ENCODE data around the gene IQCN. TPM values are rescaled to one million over a fixed set of nuclear protein-coding genes. Genes with fewer than 3 reads are reported as not detected.

IQCN gene
- total RNA-seq, 4 donors from 2014 or later, result 5.7 to 17.0 (median 8.9) TPM

DNA sequence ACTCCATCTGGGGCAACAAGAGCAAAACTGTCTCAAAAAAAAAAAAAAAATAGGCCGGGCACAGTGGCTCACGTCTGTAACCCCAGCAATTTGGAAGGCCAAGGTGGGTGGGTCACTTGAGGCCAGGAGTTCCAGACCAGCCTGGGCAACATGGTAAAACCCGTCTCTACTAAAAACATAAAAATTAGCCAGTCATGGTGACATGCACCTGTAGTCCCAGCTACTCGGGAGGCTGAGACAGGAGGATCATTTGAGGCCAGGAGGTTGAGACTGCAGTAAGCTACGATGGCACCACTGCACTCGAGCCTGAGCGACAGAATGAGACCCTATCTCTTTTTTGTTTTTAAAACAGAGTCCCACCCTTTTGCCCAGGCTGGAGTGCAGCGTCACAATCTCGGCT, 3.9 kb downstream of the IQCN start:
- no peak for TF ChIP-seq POLR2A (IDR thresholded peaks at IDR 0.05)
- TF ChIP-seq, protein P1, sequence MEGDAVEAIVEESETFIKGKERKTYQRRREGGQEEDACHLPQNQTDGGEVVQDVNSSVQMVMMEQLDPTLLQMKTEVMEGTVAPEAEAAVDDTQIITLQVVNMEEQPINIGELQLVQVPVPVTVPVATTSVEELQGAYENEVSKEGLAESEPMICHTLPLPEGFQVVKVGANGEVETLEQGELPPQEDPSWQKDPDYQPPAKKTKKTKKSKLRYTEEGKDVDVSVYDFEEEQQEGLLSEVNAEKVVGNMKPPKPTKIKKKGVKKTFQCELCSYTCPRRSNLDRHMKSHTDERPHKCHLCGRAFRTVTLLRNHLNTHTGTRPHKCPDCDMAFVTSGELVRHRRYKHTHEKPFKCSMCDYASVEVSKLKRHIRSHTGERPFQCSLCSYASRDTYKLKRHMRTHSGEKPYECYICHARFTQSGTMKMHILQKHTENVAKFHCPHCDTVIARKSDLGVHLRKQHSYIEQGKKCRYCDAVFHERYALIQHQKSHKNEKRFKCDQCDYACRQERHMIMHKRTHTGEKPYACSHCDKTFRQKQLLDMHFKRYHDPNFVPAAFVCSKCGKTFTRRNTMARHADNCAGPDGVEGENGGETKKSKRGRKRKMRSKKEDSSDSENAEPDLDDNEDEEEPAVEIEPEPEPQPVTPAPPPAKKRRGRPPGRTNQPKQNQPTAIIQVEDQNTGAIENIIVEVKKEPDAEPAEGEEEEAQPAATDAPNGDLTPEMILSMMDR (IDR thresholded peaks at IDR 0.05), result no peak
- 92 to 94% methylated on average over 9 of the region's 9 CpGs for WGBS, 2 donors
- Histone ChIP-seq H3K27me3 (no peaks in the 10 kb centered on the region), H3K9me3 (no peaks in the 10 kb centered on the region), H3K36me3 (peaks cover 19 to 21% of the 10 kb centered on the region in 2 donors), H3K4me1 (peaks cover 13 to 14% of the 10 kb centered on the region in 2 donors), H3K27ac (no peak overlapping the region), H3K4me3 (replicated peaks in 1 of 3) (no peak overlapping the region)
- no peak for DNase-seq
- intact Hi-C loops (cut with DNase I), result no loop called here

DNA sequence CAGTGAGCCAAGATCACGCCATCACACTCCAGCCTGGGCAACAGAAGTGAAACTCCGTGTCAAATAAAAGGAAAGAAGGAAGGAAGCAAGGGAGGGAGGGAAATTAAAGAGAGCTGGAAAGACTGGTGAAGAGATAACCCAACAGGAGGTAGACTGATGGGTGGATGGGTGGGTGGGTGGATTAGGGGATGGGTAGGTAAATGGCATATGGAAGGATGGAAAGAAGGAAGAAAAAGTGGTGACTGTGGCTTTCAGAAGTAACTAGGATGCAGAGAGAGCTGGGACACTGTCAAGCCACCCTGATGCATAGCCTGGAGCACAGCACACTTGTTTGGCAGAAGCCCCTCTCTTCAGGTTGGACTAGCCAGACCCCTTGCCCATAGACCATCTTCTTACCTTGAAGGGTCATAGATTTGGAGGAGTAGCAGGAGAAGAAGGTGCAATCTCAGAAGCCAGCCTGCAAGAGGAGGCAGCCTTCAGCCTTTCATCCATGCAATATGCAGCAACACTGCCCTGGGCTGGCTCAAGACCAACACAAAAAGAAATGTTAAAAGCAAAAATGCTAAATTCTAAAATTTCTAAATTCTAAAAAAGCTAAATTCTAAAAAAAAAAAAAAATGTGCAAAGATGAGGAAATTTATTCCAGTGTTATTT, 5.1 kb downstream of the IQCN start:
- H3K36me3 ChIP-seq, result peaks cover 26 to 32% of the 10 kb centered on the region in 2 donors
- intact Hi-C loops (cut with DNase I), result no loop called here
- no peak overlapping the region for H3K27ac ChIP-seq
- H3K4me3 ChIP-seq (replicated peaks in 1 of 3), result no peak overlapping the region
- H3K27me3 ChIP-seq, result no peaks in the 10 kb centered on the region
- H3K9me3 ChIP-seq, result no peaks in the 10 kb centered on the region
- DNase-seq, result no peak
- peaks cover 1 to 2% of the 10 kb centered on the region in 2 donors for H3K4me1 ChIP-seq
- 78 to 93% methylated on average over 2 of the region's 2 CpGs for WGBS, 2 donors
- TF ChIP-seq, protein P1 (IDR thresholded peaks at IDR 0.05), result no peak

DNA sequence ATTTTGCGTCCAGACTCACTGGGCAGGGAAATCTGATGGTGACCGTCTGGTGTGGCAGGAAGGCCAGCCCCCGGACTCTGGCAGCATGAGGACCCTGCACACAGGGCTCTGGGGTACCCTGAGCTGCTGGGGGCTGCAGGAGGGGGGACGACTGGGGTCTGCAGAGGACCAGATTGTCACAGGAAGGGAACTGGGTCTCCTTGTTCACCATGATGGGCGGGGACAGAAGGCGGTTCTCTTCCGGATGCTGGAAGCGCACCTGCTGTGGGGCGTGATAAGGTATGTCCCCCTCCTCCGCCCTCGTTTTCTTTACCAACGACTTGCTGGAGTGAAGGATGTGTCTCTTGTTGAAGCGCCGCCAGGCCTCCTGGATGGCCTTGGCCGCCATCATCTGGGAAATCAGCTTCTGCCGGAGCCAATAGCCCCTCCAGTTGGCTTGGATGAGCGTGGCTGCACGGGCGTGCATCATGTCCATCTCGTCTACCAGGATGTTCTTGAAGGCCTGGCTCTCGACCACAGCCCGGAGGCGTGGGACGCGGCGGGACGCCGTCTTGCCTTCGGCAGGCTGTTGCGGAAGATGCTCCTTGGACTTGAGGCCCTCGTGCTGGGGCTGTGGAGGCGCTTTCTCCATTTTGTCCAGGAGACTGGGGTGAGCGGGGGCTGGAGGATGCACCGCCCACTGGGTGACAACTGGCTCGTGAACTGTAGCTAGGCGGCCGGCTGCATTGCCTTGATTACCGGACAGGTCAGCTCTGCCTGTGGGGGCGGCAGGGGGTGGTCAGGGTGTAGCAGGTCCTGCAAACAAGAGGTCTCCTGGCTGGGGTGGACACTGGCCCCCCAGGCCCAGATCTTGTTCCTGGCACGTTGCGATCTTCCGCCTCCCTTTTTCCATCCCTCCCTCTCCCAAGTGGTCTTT, 7.2 kb downstream of the IQCN start:
- 87 to 92% methylated on average over 33 of the region's 42 CpGs for WGBS, 2 donors
- Histone ChIP-seq H3K4me3 (replicated peaks in 1 of 3) (no peak overlapping the region), H3K4me1 (no peaks in the 10 kb centered on the region), H3K36me3 (peaks cover 26 to 37% of the 10 kb centered on the region in 2 donors), H3K27me3 (no peaks in the 10 kb centered on the region), H3K9me3 (no peaks in the 10 kb centered on the region), H3K27ac (no peak overlapping the region)
- no peak for TF ChIP-seq POLR2A (IDR thresholded peaks at IDR 0.05)
- TF ChIP-seq, protein P1 (IDR thresholded peaks at IDR 0.05), result no peak
- intact Hi-C loops (cut with DNase I), result no loop called here
- DNase-seq, result no peak

DNA sequence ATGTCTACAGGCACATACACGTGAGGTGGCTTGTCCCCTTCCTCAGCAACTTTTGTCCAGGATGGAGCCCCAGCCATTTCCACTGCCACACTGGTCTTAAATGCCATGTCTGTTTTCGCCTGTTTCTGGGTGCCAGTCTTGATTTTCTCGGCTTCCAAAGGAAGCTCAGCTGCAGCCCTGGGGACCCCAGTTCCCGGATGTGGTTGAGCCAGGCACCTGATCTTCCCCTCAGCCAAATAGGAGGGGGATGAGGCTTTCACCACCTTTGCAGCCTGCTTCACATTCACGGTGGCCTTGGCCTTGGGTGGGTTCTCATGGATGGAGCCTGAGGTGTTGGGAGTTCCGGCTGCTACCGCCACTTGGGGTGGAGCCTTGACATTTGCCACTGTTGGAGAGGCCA, 8.7 kb downstream of the IQCN start:
- no peak for DNase-seq
- H3K36me3 ChIP-seq, result peaks cover 26 to 37% of the 10 kb centered on the region in 2 donors
- 89 to 96% methylated on average over 5 to 7 of the region's 7 CpGs for WGBS, 2 donors

More for the DNA sequence above, 8.7 kb downstream of the IQCN start:
- intact Hi-C loops (cut with DNase I), result no loop called here
- TF ChIP-seq, protein P1 (IDR thresholded peaks at IDR 0.05), result no peak
- no peak for TF ChIP-seq POLR2A (IDR thresholded peaks at IDR 0.05)
- H3K4me3 ChIP-seq (replicated peaks in 1 of 3), result no peak overlapping the region
- no peaks in the 10 kb centered on the region for H3K9me3 ChIP-seq
- H3K27ac ChIP-seq, result no peak overlapping the region
- no peaks in the 10 kb centered on the region for H3K27me3 ChIP-seq
- H3K4me1 ChIP-seq, result no peaks in the 10 kb centered on the region

Measured in thyroid gland (tissue), 4 donors.